Smooth muscle cell (in vitro differentiated cells): ENCODE data around the gene KIAA1755. TPM values are rescaled to one million over a fixed set of nuclear protein-coding genes. Genes with fewer than 3 reads are reported as not detected.

Experiments
- DNase-seq: peaks from one replicate; lab custom pipeline; 2025; ENCODE audit not compliant: unreplicated experiment; lab: John Stamatoyannopoulos, UW
- H2AFZ ChIP-seq: fragments of 200-600 bp; sonication (generic); 2 replicates; pipeline ENCODE4 v1.6.0; 2016; ENCODE audit warnings: antibody characterized with exemption, low read depth, mild to moderate bottlenecking
- H3F3A ChIP-seq: fragments of 200-600 bp; sonication (generic); 2 replicates; pipeline ENCODE4 v1.6.0; 2017; ENCODE audit warnings: antibody characterized with exemption, low read depth
- H3K27ac ChIP-seq: fragments of 200-600 bp; sonication (generic); 2 replicates; pipeline ENCODE4 v1.5.1; 2016; ENCODE audit warnings: low read depth, mild to moderate bottlenecking
- H3K27me3 ChIP-seq: fragments of 200-600 bp; sonication (generic); 2 replicates; pipeline ENCODE4 v1.6.1; 2016; ENCODE audit warnings: low read depth, mild to moderate bottlenecking
- H3K36me3 ChIP-seq: fragments of 200-600 bp; sonication (generic); 2 replicates; pipeline ENCODE4 v1.5.1; 2016; ENCODE audit warnings: low read depth
- H3K4me1 ChIP-seq: fragments of 200-600 bp; sonication (generic); 2 replicates; pipeline ENCODE4 v1.5.1; 2016; ENCODE audit warnings: low read depth
- H3K4me2 ChIP-seq: fragments of 200-600 bp; sonication (generic); 2 replicates; pipeline ENCODE4 v1.6.0; 2016; ENCODE audit warnings: mild to moderate bottlenecking
- H3K4me3 ChIP-seq: fragments of 200-600 bp; sonication (generic); 2 replicates; pipeline ENCODE4 v1.5.1; 2016; ENCODE audit warnings: mild to moderate bottlenecking
- H3K79me2 ChIP-seq: fragments of 200-600 bp; sonication (generic); 2 replicates; pipeline ENCODE4 v1.6.0; 2016; ENCODE audit warnings: low read depth, mild to moderate bottlenecking
- H3K9ac ChIP-seq: fragments of 200-600 bp; sonication (generic); 2 replicates; pipeline ENCODE4 v1.6.0; 2016; ENCODE audit warnings: low read depth
- H3K9me3 ChIP-seq: fragments of 200-600 bp; sonication (generic); replicated peaks from 2 replicates; pipeline ENCODE4 v1.5.1; 2016; ENCODE audit warnings: low read depth
- H4K20me1 ChIP-seq: fragments of 200-600 bp; sonication (generic); 2 replicates; pipeline ENCODE4 v1.6.0; 2016; ENCODE audit warnings: low read depth
- WGBS: methylation state at CpG from one replicate; pipeline ENCODE4 v1.1.7; 2016; ENCODE audit warnings: low lambda C conversion rate; 5-methylcytosine and 5-hydroxymethylcytosine counted together
- polyA plus RNA-seq: library from polyadenylated mRNA; unstranded; fragments of >200 nt; fragmentation: Nextera tagmentation; extraction: Ambion mirVana; gene quantifications from 2 replicates; pipeline ENCODE4 v1.2.1, GENCODE V29; 2016
- total RNA-seq: library from RNA; depleted of rRNA; stranded (reverse); fragments of >200 nt; gene quantifications from 2 replicates; pipeline ENCODE4 v1.2.3, GENCODE V29; 2014
- TF ChIP-seq, protein P1 (sequence below): fragments of 200-600 bp; sonication (generic); IDR thresholded peaks from 2 replicates; pipeline ENCODE4 v1.5.1; 2017; ENCODE audit warnings: borderline replicate concordance, mild to moderate bottlenecking, antibody characterized with exemption; ENCODE audit not compliant: insufficient read depth, poor library complexity, severe bottlenecking

The KIAA1755 gene
- total and polyA plus RNA-seq, 2 experiments from 2014 or later: 0.17 TPM; not detected in 1

DNA sequence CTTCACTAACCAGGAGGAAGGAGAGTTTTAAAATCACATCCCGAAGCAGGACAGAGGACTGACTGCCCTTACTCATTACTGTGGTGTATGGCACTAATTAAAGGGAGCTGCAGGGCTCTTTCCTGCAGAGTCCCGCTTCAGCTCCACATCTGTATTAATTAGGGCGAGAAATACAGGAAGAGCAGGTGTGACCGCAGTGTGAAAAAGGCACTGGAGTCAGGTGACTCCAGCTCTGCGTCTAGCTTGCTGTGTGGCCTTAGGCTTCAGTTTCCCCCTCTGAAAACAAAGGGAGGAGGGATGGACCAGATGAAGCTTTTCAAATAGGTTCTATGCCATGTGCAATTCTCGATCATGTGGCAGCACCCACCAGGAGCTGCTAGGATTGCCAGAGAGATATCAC is 34.0 kb downstream of the KIAA1755 start:
- DNase-seq: no peak
- H3K4me1 ChIP-seq: no peaks in the 10 kb centered on the region
- H3K27me3 ChIP-seq: no peaks in the 10 kb centered on the region
- H3K4me3 ChIP-seq: no peak overlapping the region
- TF ChIP-seq, protein P1, sequence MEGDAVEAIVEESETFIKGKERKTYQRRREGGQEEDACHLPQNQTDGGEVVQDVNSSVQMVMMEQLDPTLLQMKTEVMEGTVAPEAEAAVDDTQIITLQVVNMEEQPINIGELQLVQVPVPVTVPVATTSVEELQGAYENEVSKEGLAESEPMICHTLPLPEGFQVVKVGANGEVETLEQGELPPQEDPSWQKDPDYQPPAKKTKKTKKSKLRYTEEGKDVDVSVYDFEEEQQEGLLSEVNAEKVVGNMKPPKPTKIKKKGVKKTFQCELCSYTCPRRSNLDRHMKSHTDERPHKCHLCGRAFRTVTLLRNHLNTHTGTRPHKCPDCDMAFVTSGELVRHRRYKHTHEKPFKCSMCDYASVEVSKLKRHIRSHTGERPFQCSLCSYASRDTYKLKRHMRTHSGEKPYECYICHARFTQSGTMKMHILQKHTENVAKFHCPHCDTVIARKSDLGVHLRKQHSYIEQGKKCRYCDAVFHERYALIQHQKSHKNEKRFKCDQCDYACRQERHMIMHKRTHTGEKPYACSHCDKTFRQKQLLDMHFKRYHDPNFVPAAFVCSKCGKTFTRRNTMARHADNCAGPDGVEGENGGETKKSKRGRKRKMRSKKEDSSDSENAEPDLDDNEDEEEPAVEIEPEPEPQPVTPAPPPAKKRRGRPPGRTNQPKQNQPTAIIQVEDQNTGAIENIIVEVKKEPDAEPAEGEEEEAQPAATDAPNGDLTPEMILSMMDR: no peak
- no peaks in the 10 kb centered on the region for H3K79me2 ChIP-seq
- H4K20me1 ChIP-seq: no peaks in the 10 kb centered on the region
- no peak overlapping the region for H3K27ac ChIP-seq
- no peaks in the 10 kb centered on the region for H3F3A ChIP-seq
- WGBS: 84% methylated on average over 6 of the region's 6 CpGs
- no peaks in the 10 kb centered on the region for H3K9me3 ChIP-seq
- no peak overlapping the region for H3K4me2 ChIP-seq
- H3K9ac ChIP-seq: no peak overlapping the region
- no peaks in the 10 kb centered on the region for H3K36me3 ChIP-seq
- H2AFZ ChIP-seq: no peak overlapping the region

- 68% methylated on average over 2 of the region's 2 CpGs for WGBS
- H2AFZ ChIP-seq: no peak overlapping the region
- no peak overlapping the region for H3K9ac ChIP-seq
- H3K9me3 ChIP-seq: no peaks in the 10 kb centered on the region
- H3K27me3 ChIP-seq: no peaks in the 10 kb centered on the region
- no peaks in the 10 kb centered on the region for H3F3A ChIP-seq
- H3K4me3 ChIP-seq: no peak overlapping the region
- TF ChIP-seq, protein P1: no peak
- no peaks in the 10 kb centered on the region for H3K4me1 ChIP-seq
- no peaks in the 10 kb centered on the region for H4K20me1 ChIP-seq
- H3K36me3 ChIP-seq: no peaks in the 10 kb centered on the region
- no peaks in the 10 kb centered on the region for H3K79me2 ChIP-seq
- no peak for DNase-seq
- no peak overlapping the region for H3K4me2 ChIP-seq
- H3K27ac ChIP-seq: no peak overlapping the region
Measured at GRCh38 chr20:38225900-38226263, 34.7 kb downstream of the KIAA1755 start.

DNA sequence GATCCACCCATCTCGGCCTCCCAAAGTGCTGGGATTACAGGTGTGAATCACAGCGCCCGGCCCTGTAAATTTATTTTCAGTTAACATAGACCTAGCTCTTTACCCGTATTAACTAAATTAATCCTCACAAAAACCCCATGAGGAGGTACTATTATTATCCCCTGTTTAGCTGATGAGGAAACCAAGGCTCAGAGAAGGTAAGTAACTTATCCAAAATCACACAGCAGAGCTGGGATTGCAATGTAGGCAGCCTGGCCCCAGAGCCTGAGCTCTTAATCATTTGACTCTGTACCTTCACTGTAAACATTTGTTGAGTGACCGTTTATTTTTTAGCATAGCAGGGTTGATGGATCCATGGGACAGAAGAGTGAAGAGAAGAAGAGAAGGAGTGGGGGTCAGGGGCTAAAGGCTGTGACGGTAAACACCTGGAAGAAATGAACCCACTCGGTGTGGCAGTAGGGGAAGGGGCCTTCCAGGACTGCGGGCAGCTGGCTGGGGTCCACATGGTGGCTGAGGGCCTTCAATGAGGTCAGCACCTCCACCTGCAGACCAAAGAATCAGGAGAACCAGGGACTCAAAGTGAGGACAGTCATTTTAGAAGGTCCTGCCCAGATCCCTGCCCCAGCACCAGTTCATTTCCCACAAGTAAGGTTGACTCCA is 35.2 kb downstream of the KIAA1755 start:
- Histone ChIP-seq H3K9ac (no peak overlapping the region), H3K27ac (no peak overlapping the region), H3F3A (no peaks in the 10 kb centered on the region), H3K36me3 (no peaks in the 10 kb centered on the region), H3K4me3 (no peak overlapping the region), H3K9me3 (no peaks in the 10 kb centered on the region), H3K4me1 (no peaks in the 10 kb centered on the region), H4K20me1 (no peaks in the 10 kb centered on the region), H3K79me2 (no peaks in the 10 kb centered on the region), H3K27me3 (no peaks in the 10 kb centered on the region), H2AFZ (no peak overlapping the region), H3K4me2 (no peak overlapping the region)
- no peak for DNase-seq
- 88% methylated on average over 8 of the region's 8 CpGs for WGBS
- TF ChIP-seq, protein P1: no peak

- H3K9me3 ChIP-seq: no peaks in the 10 kb centered on the region
- 95% methylated on average over 10 of the region's 10 CpGs for WGBS
- H3K27me3 ChIP-seq: no peaks in the 10 kb centered on the region
- TF ChIP-seq, protein P1: no peak
- no peak overlapping the region for H2AFZ ChIP-seq
- DNase-seq: no peak
- H3K36me3 ChIP-seq: no peaks in the 10 kb centered on the region
- H3K79me2 ChIP-seq: no peaks in the 10 kb centered on the region
- no peaks in the 10 kb centered on the region for H3K4me1 ChIP-seq
- H3K9ac ChIP-seq: no peak overlapping the region
- H3K4me2 ChIP-seq: no peak overlapping the region
- H4K20me1 ChIP-seq: no peaks in the 10 kb centered on the region
- H3F3A ChIP-seq: no peaks in the 10 kb centered on the region
- no peak overlapping the region for H3K4me3 ChIP-seq
- no peak overlapping the region for H3K27ac ChIP-seq
Measured at GRCh38 chr20:38224531-38224930, 36.0 kb downstream of the KIAA1755 start.
